Central memory CD8-positive, alpha-beta T cell (primary cell): Measurements from ENCODE around the gene PDE4D.

ENCODE experiments used
- ATAC-seq: fragments of 150-1000 bp; cut with Tn5 transposase; replicated peaks from 2 replicates; pipeline ENCODE4 v1.10.0; 2022; ENCODE audit warnings: mild to moderate bottlenecking, moderate FRiP score, moderate number of reproducible peaks; ENCODE audit not compliant: poor library complexity, severe bottlenecking; ENCODE audit errors: extremely low read depth
- DNase-seq, 2 donors: peaks; one replicate each; pipeline ENCODE4 v3.0.0; 2021; ENCODE audit warnings: low spot score in 2 of 2
- H3K27ac Mint-ChIP-seq: one replicate; pipeline ENCODE4 v1.8.0; 2022; ENCODE audit warnings: low read depth, mild to moderate bottlenecking, moderate library complexity, mixed read lengths
- H3K27me3 Mint-ChIP-seq: one replicate; pipeline ENCODE4 v1.8.0; 2022; ENCODE audit warnings: mixed read lengths
- H3K36me3 Mint-ChIP-seq: one replicate; pipeline ENCODE4 v1.8.0; 2022; ENCODE audit warnings: mild to moderate bottlenecking, moderate library complexity, mixed read lengths; ENCODE audit not compliant: insufficient read depth
- H3K4me1 Mint-ChIP-seq: one replicate; pipeline ENCODE4 v1.8.0; 2022; ENCODE audit warnings: mixed read lengths
- H3K4me3 Mint-ChIP-seq: one replicate; pipeline ENCODE4 v1.8.0; 2022; ENCODE audit warnings: mild to moderate bottlenecking, moderate library complexity, mixed read lengths
- H3K9me3 Mint-ChIP-seq: one replicate; pipeline ENCODE4 v1.8.0; 2022; ENCODE audit warnings: mixed read lengths

PDE4D gene

GRCh38 chr5:59835800-59836199 lies 57.7 kb downstream of the PDE4D start:
- Mint-ChIP-seq H3K27me3 (no peaks in the 10 kb centered on the region), H3K27ac (no peak overlapping the region), H3K36me3 (no peaks in the 10 kb centered on the region), H3K4me1 (no peaks in the 10 kb centered on the region), H3K4me3 (no peak overlapping the region), H3K9me3 (peaks cover 14% of the 10 kb centered on the region)
- no peak for DNase-seq
- ATAC-seq = no peak

GRCh38 chr5:59833448-59833847 lies 60.1 kb downstream of the PDE4D start:
- Mint-ChIP-seq H3K4me3 (no peak overlapping the region), H3K27me3 (no peaks in the 10 kb centered on the region), H3K27ac (no peak overlapping the region), H3K9me3 (peaks cover 8% of the 10 kb centered on the region), H3K4me1 (no peaks in the 10 kb centered on the region), H3K36me3 (no peaks in the 10 kb centered on the region)
- ATAC-seq = no peak
- no peak for DNase-seq

GRCh38 chr5:59832577-59833301 lies 60.8 kb downstream of the PDE4D start:
- no peaks in the 10 kb centered on the region for H3K36me3 Mint-ChIP-seq
- H3K27me3 Mint-ChIP-seq = no peaks in the 10 kb centered on the region
- no peak overlapping the region for H3K4me3 Mint-ChIP-seq
- no peak overlapping the region for H3K27ac Mint-ChIP-seq
- H3K4me1 Mint-ChIP-seq = no peaks in the 10 kb centered on the region
- ATAC-seq = no peak
- peaks cover 8% of the 10 kb centered on the region for H3K9me3 Mint-ChIP-seq
- no peak for DNase-seq

GRCh38 chr5:59831326-59832010 lies 62.1 kb downstream of the PDE4D start:
- Mint-ChIP-seq H3K27me3 (no peaks in the 10 kb centered on the region), H3K4me1 (no peaks in the 10 kb centered on the region), H3K9me3 (peaks cover 8% of the 10 kb centered on the region), H3K4me3 (no peak overlapping the region), H3K27ac (no peak overlapping the region), H3K36me3 (no peaks in the 10 kb centered on the region)
- no peak for DNase-seq
- ATAC-seq = no peak

- Mint-ChIP-seq H3K4me1 (no peaks in the 10 kb centered on the region), H3K9me3 (peaks cover 8% of the 10 kb centered on the region), H3K36me3 (no peaks in the 10 kb centered on the region), H3K4me3 (no peak overlapping the region), H3K27ac (no peak overlapping the region), H3K27me3 (no peaks in the 10 kb centered on the region)
- DNase-seq (no peak), ATAC-seq (no peak)
These were observed 62.9 kb downstream of the PDE4D start for GRCh38 chr5:59830536-59831200.

- H3K27ac Mint-ChIP-seq = no peak overlapping the region
- DNase-seq (no peak), ATAC-seq (no peak)
- H3K27me3 Mint-ChIP-seq = no peaks in the 10 kb centered on the region
- H3K4me1 Mint-ChIP-seq = no peaks in the 10 kb centered on the region
- no peaks in the 10 kb centered on the region for H3K36me3 Mint-ChIP-seq
- H3K9me3 Mint-ChIP-seq = peaks cover 8% of the 10 kb centered on the region
- H3K4me3 Mint-ChIP-seq = no peak overlapping the region
These were observed 63.6 kb downstream of the PDE4D start for GRCh38 chr5:59829922-59830321.

GRCh38 chr5:59829386-59829785 lies 64.1 kb downstream of the PDE4D start:
- no peaks in the 10 kb centered on the region for H3K27me3 Mint-ChIP-seq
- no peak for ATAC-seq

GRCh38 chr5:59828623-59829022 lies 64.9 kb downstream of the PDE4D start:
- Mint-ChIP-seq H3K27me3 (peaks cover 4% of the 10 kb centered on the region), H3K36me3 (no peaks in the 10 kb centered on the region), H3K9me3 (peaks cover 8% of the 10 kb centered on the region), H3K27ac (no peak overlapping the region), H3K4me1 (no peaks in the 10 kb centered on the region), H3K4me3 (no peak overlapping the region)
- DNase-seq (no peak), ATAC-seq (no peak)

More at GRCh38 chr5:59829386-59829785, 64.1 kb downstream of the PDE4D start:
- H3K36me3 Mint-ChIP-seq = no peaks in the 10 kb centered on the region
- H3K9me3 Mint-ChIP-seq = peaks cover 8% of the 10 kb centered on the region
- no peak overlapping the region for H3K4me3 Mint-ChIP-seq
- H3K27ac Mint-ChIP-seq = no peak overlapping the region
- H3K4me1 Mint-ChIP-seq = no peaks in the 10 kb centered on the region
- no peak for DNase-seq

GRCh38 chr5:59826996-59827395 lies 66.5 kb downstream of the PDE4D start:
- no peaks in the 10 kb centered on the region for H3K9me3 Mint-ChIP-seq
- no peak for DNase-seq
- no peaks in the 10 kb centered on the region for H3K36me3 Mint-ChIP-seq
- no peaks in the 10 kb centered on the region for H3K4me1 Mint-ChIP-seq
- H3K27me3 Mint-ChIP-seq = peaks cover 13% of the 10 kb centered on the region
- no peak overlapping the region for H3K27ac Mint-ChIP-seq
- ATAC-seq = no peak
- H3K4me3 Mint-ChIP-seq = no peak overlapping the region

GRCh38 chr5:59823420-59823819 lies 70.1 kb downstream of the PDE4D start:
- Mint-ChIP-seq H3K27ac (no peak overlapping the region), H3K4me1 (no peaks in the 10 kb centered on the region), H3K9me3 (no peaks in the 10 kb centered on the region), H3K36me3 (peaks cover 1% of the 10 kb centered on the region), H3K27me3 (peaks cover 41% of the 10 kb centered on the region), H3K4me3 (no peak overlapping the region)
- ATAC-seq (no peak), DNase-seq (no peak)

GRCh38 chr5:59819806-59820205 lies 73.7 kb downstream of the PDE4D start:
- Mint-ChIP-seq H3K36me3 (peaks cover 1% of the 10 kb centered on the region), H3K4me3 (no peak overlapping the region), H3K9me3 (no peaks in the 10 kb centered on the region), H3K27ac (no peak overlapping the region), H3K27me3 (peaks cover 57% of the 10 kb centered on the region), H3K4me1 (no peaks in the 10 kb centered on the region)
- ATAC-seq (no peak), DNase-seq (no peak)

GRCh38 chr5:59817536-59817935 lies 76.0 kb downstream of the PDE4D start:
- Mint-ChIP-seq H3K9me3 (no peaks in the 10 kb centered on the region), H3K36me3 (peaks cover 1% of the 10 kb centered on the region), H3K4me3 (no peak overlapping the region), H3K27ac (no peak overlapping the region), H3K4me1 (no peaks in the 10 kb centered on the region), H3K27me3 (peaks cover 45% of the 10 kb centered on the region)
- ATAC-seq (no peak), DNase-seq (no peak)
